Stimulated activated CD8-positive, alpha-beta memory T cell treated with anti-CD3 and anti-CD28 coated beads, Interleukin-4, amount 100 ng/mL, for 4 hours (primary cell): ENCODE data around the gene TNFRSF4.

Source experiments
- DNase-seq, 2 donors: peaks; one replicate each; pipeline ENCODE4 v3.0.0-alpha.2; 2020; ENCODE audit warnings: low read depth in 2 of 2, low spot score in 1 of 2

The TNFRSF4 gene

GRCh38 chr1:1219341-1219740, 5.4 kb upstream of the TNFRSF4 start:
- no peak for DNase-seq

- DNase-seq, result no peak
Observed at GRCh38 chr1:1218524-1219200, 4.7 kb upstream of the TNFRSF4 start.

GRCh38 chr1:1217621-1218523, 3.9 kb upstream of the TNFRSF4 start:
- DNase-seq, result no peak

- no peak for DNase-seq
Observed at GRCh38 chr1:1216770-1217620, 3.0 kb upstream of the TNFRSF4 start.

GRCh38 chr1:1215881-1216605, 2.1 kb upstream of the TNFRSF4 start:
- no peak for DNase-seq

- DNase-seq, result no peak
Observed at GRCh38 chr1:1215080-1215676, 1.2 kb upstream of the TNFRSF4 start.

- peak in 1 of 2 donors; percentile 46 for DNase-seq
Observed at GRCh38 chr1:1212780-1213344, 1.1 kb downstream of the TNFRSF4 start.

- no peak for DNase-seq
Observed at GRCh38 chr1:1211541-1212441, 2.2 kb downstream of the TNFRSF4 start.

GRCh38 chr1:1210726-1211540, 3.0 kb downstream of the TNFRSF4 start:
- no peak for DNase-seq

GRCh38 chr1:1208713-1209433, 5.1 kb downstream of the TNFRSF4 start:
- no peak for DNase-seq

GRCh38 chr1:1207571-1207892, 6.4 kb downstream of the TNFRSF4 start:
- DNase-seq, result no peak

- no peak for DNase-seq
Observed at GRCh38 chr1:1206966-1207531, 6.9 kb downstream of the TNFRSF4 start.

- DNase-seq, result no peak
Observed at GRCh38 chr1:1206376-1206965, 7.5 kb downstream of the TNFRSF4 start, which contains the start of gene TNFRSF18. Gene TNFRSF18 (minus strand): TSS chr1:1206592. CDS start chr1:1206571, 21 bp downstream.

- DNase-seq, result no peak
Observed at GRCh38 chr1:1205769-1206375, 8.1 kb downstream of the TNFRSF4 start.

GRCh38 chr1:1204998-1205768, 8.8 kb downstream of the TNFRSF4 start:
- DNase-seq, result no peak
